ENCODE measurements around the gene PLCE1.

Gene PLCE1

GRCh38 chr10:94025806-94026205 is 32.1 kb downstream of the PLCE1 start:
- no peak for DNase-seq

DNA sequence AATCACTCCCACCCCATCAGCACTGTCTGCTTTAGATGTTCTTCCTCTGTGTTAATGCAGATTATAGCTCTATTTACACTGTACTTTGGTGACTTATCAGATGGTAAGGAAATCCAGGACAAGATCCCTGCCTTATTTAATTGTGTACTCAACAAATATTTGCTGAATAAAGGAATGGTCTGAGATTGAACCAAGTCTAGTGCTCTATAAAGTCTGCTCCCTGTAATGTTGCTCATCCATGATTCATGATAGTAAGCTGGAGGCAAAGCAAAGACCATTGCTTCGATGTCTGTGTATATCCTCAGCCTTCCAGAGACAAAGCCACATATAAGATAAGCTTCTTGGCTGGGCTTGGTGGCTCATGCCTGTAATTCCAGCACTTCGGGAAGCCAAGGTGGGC is 33.5 kb downstream of the PLCE1 start:
- DNase-seq: no peak

DNA sequence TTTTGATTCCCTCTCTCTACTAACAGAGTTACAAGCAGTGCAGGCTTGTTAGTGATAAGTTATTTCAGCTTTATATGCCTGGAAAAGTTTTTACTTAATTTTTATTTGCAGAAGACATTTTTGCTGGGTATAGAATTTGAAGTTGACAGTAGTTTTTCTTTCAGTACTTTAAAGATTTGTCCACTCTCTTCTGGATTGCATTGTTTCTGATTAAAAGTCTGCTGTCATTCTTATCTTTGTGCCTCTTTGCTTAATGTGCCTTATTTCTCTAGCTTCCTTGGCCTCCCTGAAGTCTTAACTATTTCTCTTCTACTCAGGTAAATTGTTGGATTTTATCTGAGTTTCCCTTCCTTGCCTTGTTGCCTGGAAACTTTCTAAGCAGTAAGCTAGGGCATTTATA is 36.2 kb downstream of the PLCE1 start:
- no peak for DNase-seq

GRCh38 chr10:94035982-94036765 is 42.4 kb downstream of the PLCE1 start:
- DNase-seq: no peak

DNA sequence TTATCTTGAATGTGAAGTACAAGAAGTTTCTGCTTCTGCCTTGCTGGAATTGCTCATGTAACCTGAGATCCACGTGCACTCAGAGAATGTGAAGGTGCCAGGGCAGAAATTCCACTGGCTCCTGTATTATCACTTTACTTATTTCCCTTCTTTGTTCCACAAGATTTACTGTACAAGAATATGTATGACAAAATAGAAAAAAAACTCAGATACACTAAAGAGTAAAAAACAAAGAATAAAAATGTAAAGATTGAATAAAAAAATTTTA is 43.0 kb downstream of the PLCE1 start:
- DNase-seq: no peak

DNA sequence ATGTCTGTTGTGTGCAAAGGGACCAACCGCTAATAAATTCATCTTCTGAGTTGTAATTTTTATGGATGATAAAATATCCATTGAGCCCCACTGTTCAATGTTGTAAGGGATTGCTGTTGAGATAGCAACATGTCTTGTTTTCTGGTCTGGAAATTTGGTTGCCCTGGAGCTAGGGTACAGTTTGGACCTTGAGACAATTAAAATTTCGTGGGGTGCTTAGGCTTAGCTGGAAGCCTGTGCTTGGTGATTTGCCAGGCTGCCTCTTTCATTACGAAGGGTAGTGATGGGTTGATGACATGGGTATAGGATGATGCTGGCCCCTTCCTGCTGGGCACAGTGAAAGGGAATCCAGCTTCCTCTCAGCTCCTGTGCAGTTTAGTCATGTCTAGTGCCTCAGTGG is 43.6 kb downstream of the PLCE1 start:
- no peak for DNase-seq

DNA sequence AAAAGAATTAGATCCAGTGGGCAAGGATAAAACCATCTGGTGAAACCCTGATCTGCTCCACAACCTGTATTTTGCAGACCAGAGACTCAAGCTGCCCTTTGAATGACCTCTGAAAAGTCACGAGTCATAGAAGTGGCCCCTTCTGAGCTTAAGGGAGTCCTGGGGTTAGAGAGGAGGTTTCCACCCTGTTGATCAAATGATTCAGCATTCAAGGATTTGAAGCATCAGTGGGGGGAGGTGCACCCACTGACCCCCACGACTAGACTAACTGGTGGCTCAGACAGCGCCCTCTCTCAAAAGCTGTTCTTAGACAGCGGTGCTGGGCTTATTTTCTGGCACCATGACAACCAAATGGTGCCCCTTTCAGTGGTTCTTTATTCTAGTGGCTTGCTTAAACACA is 44.3 kb downstream of the PLCE1 start:
- DNase-seq: no peak

- no peak for DNase-seq
Measured at GRCh38 chr10:94041206-94041605, 47.5 kb downstream of the PLCE1 start.

DNA sequence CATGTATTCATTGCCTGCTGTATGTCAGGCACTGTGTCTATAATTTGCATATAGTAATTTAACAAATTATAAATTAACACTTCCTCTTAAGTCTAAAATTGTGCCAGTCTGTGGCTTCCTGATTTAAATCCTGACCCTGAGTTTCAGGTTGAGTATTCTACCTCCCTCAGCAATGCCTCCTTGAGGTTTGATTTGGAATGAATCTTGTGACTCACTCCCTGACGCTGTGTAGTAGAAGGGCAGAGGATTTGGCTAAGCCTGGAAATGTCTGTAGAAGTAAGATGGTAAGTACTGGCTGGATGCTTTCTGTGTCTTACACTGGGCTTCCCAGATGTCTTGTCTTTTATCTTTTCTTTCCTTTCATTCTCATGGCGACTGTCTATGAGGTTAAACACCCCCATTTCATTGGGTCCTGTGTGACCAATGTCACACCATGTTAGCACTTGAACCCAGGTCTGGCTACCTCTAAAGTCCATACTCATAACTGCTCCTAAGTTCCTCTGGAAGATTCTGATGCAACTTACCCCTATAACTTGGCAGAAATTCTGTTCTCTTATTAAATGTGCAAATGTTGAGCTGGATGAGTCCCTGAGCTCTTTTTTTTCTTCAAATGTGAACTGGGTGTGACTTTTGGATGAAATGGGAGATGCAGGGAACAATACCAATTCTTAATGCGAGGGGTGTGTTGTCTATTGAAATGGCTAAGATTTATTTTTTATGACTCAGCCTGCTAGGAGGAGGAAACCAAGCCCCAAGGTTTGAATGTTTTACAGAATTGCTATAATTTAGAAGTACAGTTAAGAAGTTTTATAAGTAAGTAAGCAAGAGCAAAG is 48.5 kb downstream of the PLCE1 start:
- DNase-seq: no peak

DNA sequence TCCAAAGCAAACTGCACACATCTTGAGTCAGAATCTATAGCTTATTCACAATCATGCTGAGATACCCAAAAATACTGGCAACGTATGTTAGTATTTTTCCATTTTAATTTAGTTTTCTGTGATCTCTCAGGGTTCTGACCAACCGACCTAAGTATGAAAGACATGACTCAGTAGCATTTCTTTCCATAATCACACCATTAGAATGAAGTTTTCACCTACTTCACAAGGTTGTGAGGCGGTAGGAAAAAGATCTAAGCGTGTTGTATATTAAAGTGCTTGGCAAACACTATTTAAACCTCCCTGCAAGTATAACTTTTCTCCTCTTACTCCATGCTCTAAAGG is 49.1 kb downstream of the PLCE1 start:
- no peak for DNase-seq

Measured in stimulated activated CD4-positive, alpha-beta T cell treated with anti-CD3 and anti-CD28 coated beads, Interleukin-15, amount 100 ng/mL, for 24 hours (primary cell).